HCT116 (cell line): Measurements from ENCODE around the gene SLC25A1. TPM values are rescaled to one million over a fixed set of nuclear protein-coding genes. Genes with fewer than 3 reads are reported as not detected.

Experiments used
- ATAC-seq: fragments of 200-7000 bp; cut with Tn5 transposase; 2 replicates; pipeline ENCODE4 v1.9.1; 2020; ENCODE audit warnings: mild to moderate bottlenecking, moderate library complexity
- BruUV-seq: library from RNA; stranded (reverse); fragments of 400-500 nt; replicated peaks from 2 replicates; lab custom pipeline; 2021; lab: Mats Ljungman, UMichigan
- CTCF ChIA-PET: fragments of 300-600 bp; sonication (Branson Sonifier 250); formaldehyde crosslinking; loops from one replicate; lab custom pipeline; 2021; ENCODE audit warnings: antibody characterized with exemption; lab: Charles Lee
- POLR2A ChIA-PET: fragments of 300-600, 350-600 bp; sonication (Branson Sonifier 250); formaldehyde crosslinking; loops from one replicate; lab custom pipeline; 2021; ENCODE audit warnings: antibody characterized with exemption; lab: Charles Lee
- RAD21 ChIA-PET, 2 experiments: fragments of 300-600 bp; sonication (Branson Sonifier 250); formaldehyde crosslinking; loops; one replicate each; lab custom pipeline; 2023; ENCODE audit warnings: low total read pairs in 2 of 2; ENCODE audit not compliant: uncharacterized antibody in 2 of 2, unreplicated experiment in 2 of 2, low non-redundant PET in 1 of 2; lab: Charles Lee
- DNase-seq: peaks from one replicate; pipeline ENCODE4 v3.0.0-alpha.2; 2010; ENCODE audit warnings: low read depth, low spot score
- H2AFZ ChIP-seq: fragments of 200-600 bp; shearing (Covaris generic), sonication (generic); 2 replicates; pipeline ENCODE4 v1.6.1; 2017; ENCODE audit warnings: low read depth, mixed run types, mixed read lengths, antibody characterized with exemption, low read length; ENCODE audit not compliant: poor library complexity, severe bottlenecking
- H3K27ac ChIP-seq: 2 replicates; pipeline ENCODE4 v1.5.1; 2012; ENCODE audit warnings: low read depth, low read length
- H3K27me3 ChIP-seq: fragments of 200-600 bp; sonication (generic); 2 replicates; pipeline ENCODE4 v1.6.1; 2016; ENCODE audit warnings: mixed run types, low read length, mixed read lengths; ENCODE audit not compliant: insufficient read depth
- H3K36me3 ChIP-seq, 2 experiments: fragments of 200-500 bp in 1 of 2; fragments of 200-600 bp in 1 of 2; sonication (Bioruptor generic) in 1 of 2; sonication (generic) in 1 of 2; 2 replicates each; pipeline versions ENCODE4 v1.5.1 to v1.6.1; 2014 to 2016; ENCODE audit warnings: low read length in 2 of 2, inconsistent platforms in 1 of 2, mixed read lengths in 1 of 2, mixed run types in 1 of 2; ENCODE audit not compliant: insufficient read depth in 2 of 2, control insufficient read depth in 1 of 2
- H3K4me1 ChIP-seq, 2 experiments: fragments of 200-600 bp in 1 of 2; sonication (generic) in 1 of 2; 2 replicates each; pipeline versions ENCODE4 v1.5.1 to v1.6.1; 2012 to 2017; ENCODE audit warnings: low read length in 2 of 2, inconsistent platforms in 1 of 2, mild to moderate bottlenecking in 1 of 2, mixed read lengths in 1 of 2, mixed run types in 1 of 2, moderate library complexity in 1 of 2; ENCODE audit not compliant: insufficient read depth in 2 of 2, control insufficient read depth in 1 of 2
- H3K4me2 ChIP-seq: fragments of 200-600 bp; sonication (generic); 2 replicates; pipeline ENCODE4 v1.6.1; 2017; ENCODE audit warnings: mixed run types, low read length, mixed read lengths
- H3K4me3 ChIP-seq, 2 experiments: fragments of 200-600 bp in 1 of 2; sonication (generic) in 1 of 2; replicated peaks in 1 of 2; 2 replicates each; pipeline ENCODE4 v1.5.1; 2011 to 2016; ENCODE audit warnings: low read length in 2 of 2, control low read depth in 1 of 2, low read depth in 1 of 2, mild to moderate bottlenecking in 1 of 2, mixed read lengths in 1 of 2, mixed run types in 1 of 2
- H3K79me2 ChIP-seq: fragments of 200-600 bp; sonication (generic); 2 replicates; pipeline ENCODE4 v1.6.1; 2017; ENCODE audit warnings: mild to moderate bottlenecking, mixed run types, low read length, moderate library complexity, mixed read lengths; ENCODE audit not compliant: insufficient read depth
- H3K9ac ChIP-seq: fragments of 200-600 bp; sonication (generic); 2 replicates; pipeline ENCODE4 v1.6.1; 2016; ENCODE audit warnings: low read length, mixed read lengths
- H3K9me2 ChIP-seq: fragments of 200-600 bp; sonication (generic), shearing (Covaris generic); 2 replicates; pipeline ENCODE4 v1.6.1; 2017; ENCODE audit warnings: mixed run types, mild to moderate bottlenecking, moderate library complexity; ENCODE audit not compliant: insufficient read depth
- H3K9me3 ChIP-seq, 2 experiments: fragments of 200-500 bp in 1 of 2; fragments of 200-600 bp in 1 of 2; sonication (Bioruptor generic) in 1 of 2; sonication (generic) in 1 of 2; 2 replicates each; pipeline ENCODE4 v1.6.1; 2014 to 2017; ENCODE audit warnings: low read length in 2 of 2, mixed read lengths in 2 of 2, inconsistent platforms in 1 of 2, low read depth in 1 of 2, mild to moderate bottlenecking in 1 of 2, mixed run types in 1 of 2, moderate library complexity in 1 of 2; ENCODE audit not compliant: control insufficient read depth in 1 of 2, insufficient read depth in 1 of 2
- H4K20me1 ChIP-seq: fragments of 200-600 bp; sonication (generic), shearing (Covaris generic); 2 replicates; pipeline ENCODE4 v1.6.1; 2017; ENCODE audit warnings: mixed run types, mild to moderate bottlenecking, moderate library complexity; ENCODE audit not compliant: insufficient read depth
- ATF3 ChIP-seq: IDR thresholded peaks from 2 replicates; pipeline ENCODE4 v1.6.1; 2012
- CBX3 ChIP-seq: IDR thresholded peaks from 2 replicates; pipeline ENCODE4 v1.6.1; 2012; ENCODE audit warnings: low read depth
- CEBPB ChIP-seq: IDR thresholded peaks from 2 replicates; pipeline ENCODE4 v1.6.1; 2012; ENCODE audit warnings: low read depth
- CTCF ChIP-seq, 3 experiments: fragments of 200-600 bp in 1 of 3; sonication (generic) in 1 of 3; IDR thresholded peaks in 2 of 3; conservative IDR thresholded peaks in 1 of 3; 2 replicates each; pipeline ENCODE4 v1.5.1; 2012 to 2017; ENCODE audit warnings: low read depth in 2 of 3, low read length in 2 of 3, antibody characterized with exemption in 1 of 3, borderline replicate concordance in 1 of 3, control low read depth in 1 of 3, mild to moderate bottlenecking in 1 of 3, mixed read lengths in 1 of 3, mixed run types in 1 of 3, moderate library complexity in 1 of 3; ENCODE audit not compliant: insufficient read depth in 1 of 3
- EGR1 ChIP-seq: IDR thresholded peaks from 2 replicates; pipeline ENCODE4 v1.6.1; 2012; ENCODE audit warnings: low read depth
- EZH2 ChIP-seq: fragments of 200-600 bp; sonication (generic); IDR thresholded peaks from 2 replicates; pipeline ENCODE4 v1.6.1; 2017; ENCODE audit warnings: antibody characterized with exemption, mixed run types
- EZH2phosphoT487 ChIP-seq: fragments of 200-600 bp; IDR thresholded peaks from 2 replicates; pipeline ENCODE4 v1.6.1; 2018; ENCODE audit warnings: antibody characterized with exemption, borderline replicate concordance
- JUND ChIP-seq: IDR thresholded peaks from 2 replicates; pipeline ENCODE4 v1.6.1; 2012
- MAX ChIP-seq: IDR thresholded peaks from 2 replicates; pipeline ENCODE4 v1.6.1; 2012
- POLR2A ChIP-seq: IDR thresholded peaks from 2 replicates; pipeline ENCODE4 v1.7.0; 2011; ENCODE audit warnings: borderline replicate concordance; ENCODE audit not compliant: insufficient read depth, insufficient read length; ENCODE audit errors: extremely low read depth
- POLR2AphosphoS5 ChIP-seq: IDR thresholded peaks from 2 replicates; pipeline ENCODE4 v1.6.1; 2011; ENCODE audit warnings: mild to moderate bottlenecking, low read depth, low read length, moderate library complexity
- RAD21 ChIP-seq: IDR thresholded peaks from 2 replicates; pipeline ENCODE4 v1.6.1; 2012; ENCODE audit warnings: low read depth, mild to moderate bottlenecking
- YY1 ChIP-seq: IDR thresholded peaks from 2 replicates; pipeline ENCODE4 v1.6.1; 2011; ENCODE audit warnings: low read length, low read depth, moderate library complexity, mild to moderate bottlenecking; ENCODE audit not compliant: insufficient replicate concordance; ENCODE audit errors: extremely low read depth
- ZBTB33 ChIP-seq: IDR thresholded peaks from 2 replicates; pipeline ENCODE4 v1.6.1; 2011; ENCODE audit warnings: mild to moderate bottlenecking, low read length, moderate library complexity; ENCODE audit not compliant: insufficient replicate concordance; ENCODE audit errors: extremely low read depth
- ZNF274 ChIP-seq: fragments of 200-500 bp; sonication (Bioruptor generic); IDR thresholded peaks from 2 replicates; pipeline ENCODE4 v1.6.1; 2014; ENCODE audit warnings: mild to moderate bottlenecking, low read depth, low read length, inconsistent platforms
- intact Hi-C: fragments of 100-400 bp; cut with micrococcal nuclease; formaldehyde crosslinking; loops from 2 replicates; pipeline ENCODE4 v1.10.0; 2022
- total RNA-seq: library from RNA; stranded (reverse); gene quantifications from one replicate; pipeline ENCODE4 v1.2.1, GENCODE V29; 2021; ENCODE audit not compliant: unreplicated experiment

The SLC25A1 gene
- total RNA-seq, 1 experiment from 2014 or later = 146 TPM

GRCh38 chr22:19126309-19127273 is 51.9 kb downstream of the SLC25A1 start:
- Histone ChIP-seq H3K9ac (no peak overlapping the region), H3K27ac (no peak overlapping the region), H2AFZ (no peak overlapping the region), H4K20me1 (no peaks in the 10 kb centered on the region), H3K9me2 (no peaks in the 10 kb centered on the region), H3K27me3 (no peaks in the 10 kb centered on the region), H3K9me3 (no peaks in the 10 kb centered on the region), H3K4me3 (no peak overlapping the region), H3K36me3 (no peaks in the 10 kb centered on the region), H3K4me1 (peaks cover 0 to 8% of the 10 kb centered on the region in 2 experiments; a peak in 2 of 4 replicates), H3K79me2 (peaks cover 6% of the 10 kb centered on the region), H3K4me2 (no peak overlapping the region)
- no TSS peak for BruUV-seq
- DNase-seq = no peak
- ChIA-PET RAD21 (no interaction called here), CTCF (interaction anchor here (1.0 to 1.6 kb wide), 2 partner anchors 9 to 18 kb away, joined by 3 to 4 read pairs (median 4); partner anchors contain the start of gene ESS2), POLR2A (no interaction called here)
- ATAC-seq = no peak
- intact Hi-C loops = no loop called here
- TF ChIP-seq YY1 (no peak), POLR2A (no peak), ZNF274 (no peak), CTCF (IDR thresholded peaks at IDR 0.05 in 2 of 3, conservative IDR thresholded peaks at IDR 0.05 in 1 of 3; ENCODE audit: borderline replicate concordance in 1 of 3, insufficient read depth in 1 of 3, low read depth in 2 of 3, low read length in 2 of 3) (no peak), EGR1 (no peak), EZH2 (no peak), RAD21 (no peak), POLR2AphosphoS5 (no peak), MAX (no peak), CBX3 (no peak), ZBTB33 (no peak), ATF3 (no peak), EZH2phosphoT487 (no peak), CEBPB (no peak), JUND (no peak)
